GM18858 (cell line): ENCODE data around the gene ANKS1B.
"Not testable (repeated sequence)": the region's sequence is repeated elsewhere in the genome, so short reads cannot be mapped to it uniquely, and the experiment has no call there.

Experiments used
- ATAC-seq: cut with Tn5 transposase; IDR thresholded peaks from one replicate; pipeline ENCODE4 v1.9.1; 2021; ENCODE audit not compliant: unreplicated experiment

Gene ANKS1B

DNA sequence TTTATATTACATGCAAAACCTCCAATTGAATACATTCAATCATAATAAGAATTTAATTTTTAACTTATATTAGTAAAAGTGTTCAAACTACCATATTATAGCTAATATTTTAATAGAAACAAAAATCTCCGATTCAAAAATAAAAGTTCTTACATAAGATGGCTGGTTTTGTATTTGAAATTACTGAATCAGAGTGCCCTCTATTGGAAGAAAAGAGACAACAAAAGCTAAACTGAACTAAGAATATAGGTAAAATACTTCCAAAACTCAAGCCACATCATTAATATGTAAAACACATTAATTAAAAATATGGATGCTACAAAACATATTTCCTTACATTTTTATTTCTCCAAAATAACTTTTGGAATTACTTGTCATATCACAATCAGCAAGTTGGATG, 216.9 kb downstream of the ANKS1B start:
- ATAC-seq = no peak

DNA sequence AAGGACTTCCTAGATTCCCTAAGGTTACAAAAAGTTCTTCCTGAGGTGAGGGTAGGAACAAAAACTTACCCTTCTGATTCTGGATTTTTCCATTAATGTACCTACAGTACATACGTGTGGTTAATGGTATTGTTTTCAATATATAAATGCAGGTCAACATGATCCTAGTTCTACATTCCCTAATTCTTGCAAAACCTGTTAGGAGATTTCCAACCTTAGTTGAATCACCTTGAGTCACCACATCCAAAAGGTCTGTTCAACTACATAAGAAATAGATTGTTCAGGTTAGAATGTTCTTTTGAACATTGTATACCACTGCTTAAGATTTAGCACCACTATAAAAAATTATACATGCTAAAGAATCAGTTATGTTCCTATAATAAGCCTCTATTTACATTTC, 218.3 kb downstream of the ANKS1B start:
- ATAC-seq = no peak

DNA sequence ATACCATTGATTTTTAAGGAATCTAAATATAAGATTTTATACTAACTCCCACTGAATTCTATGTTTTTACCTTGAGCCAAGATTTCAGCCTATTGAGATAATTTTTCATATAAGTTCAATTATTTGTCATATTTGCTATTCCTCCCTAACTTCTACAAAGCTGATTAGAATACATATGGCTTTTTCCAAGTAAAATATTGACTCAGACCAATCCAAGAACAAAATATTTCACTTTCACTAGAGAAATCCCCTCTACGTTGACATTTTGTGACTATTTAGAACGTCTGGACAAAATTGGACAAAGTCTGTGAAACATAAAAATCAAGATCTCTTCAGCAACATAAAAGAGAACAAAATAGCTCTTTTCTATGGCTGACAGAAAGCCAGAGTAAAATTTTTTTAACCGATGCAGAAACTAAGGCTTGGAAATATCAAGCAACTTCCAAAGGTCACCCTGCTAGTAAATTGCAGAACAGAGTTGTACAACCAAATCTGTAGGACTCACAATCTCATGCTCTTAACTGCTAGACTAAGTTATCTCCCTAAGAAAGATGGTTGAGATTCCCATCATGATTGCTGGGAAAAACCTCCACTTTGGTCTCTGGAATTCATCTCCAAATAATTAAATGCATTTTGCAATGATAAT, 219.1 kb downstream of the ANKS1B start:
- no peak for ATAC-seq

DNA sequence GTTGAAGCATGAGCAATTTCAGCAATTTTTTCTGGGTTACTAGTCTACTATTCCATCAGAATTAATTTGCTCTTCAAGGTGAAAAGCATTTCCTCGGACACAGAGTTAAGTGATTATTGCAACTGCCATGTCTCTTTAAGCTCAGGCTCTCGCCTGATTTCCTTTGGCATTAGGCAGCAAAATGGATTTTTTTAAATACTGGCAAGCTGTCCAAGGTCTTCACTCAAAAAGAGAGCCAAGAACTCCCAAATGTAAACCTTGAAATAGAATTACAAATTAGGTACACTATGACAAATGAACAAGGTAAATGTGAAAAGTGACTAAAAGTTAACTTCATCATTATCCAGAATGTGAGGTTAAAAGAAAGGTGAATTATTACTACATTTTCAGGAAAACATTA, 225.3 kb downstream of the ANKS1B start:
- no peak for ATAC-seq

DNA sequence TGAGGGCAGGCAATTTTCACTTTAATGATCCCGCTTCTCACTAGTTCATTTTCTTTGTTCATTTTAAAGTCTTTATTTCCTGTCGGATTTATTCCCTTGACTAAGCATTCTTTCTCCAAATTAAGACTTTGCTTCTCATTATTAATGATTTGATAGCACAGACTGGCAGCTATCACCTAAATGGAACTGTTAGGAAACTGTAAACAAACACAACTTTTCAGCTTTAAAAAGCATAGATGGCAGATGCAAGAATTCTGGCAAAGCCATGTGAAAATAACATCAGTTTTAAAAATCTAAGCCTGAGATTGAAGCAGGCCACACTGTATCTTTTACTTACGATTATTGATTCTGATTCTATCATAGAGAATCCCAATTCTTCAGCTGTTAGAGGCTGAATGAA, 225.7 kb downstream of the ANKS1B start:
- no peak for ATAC-seq

DNA sequence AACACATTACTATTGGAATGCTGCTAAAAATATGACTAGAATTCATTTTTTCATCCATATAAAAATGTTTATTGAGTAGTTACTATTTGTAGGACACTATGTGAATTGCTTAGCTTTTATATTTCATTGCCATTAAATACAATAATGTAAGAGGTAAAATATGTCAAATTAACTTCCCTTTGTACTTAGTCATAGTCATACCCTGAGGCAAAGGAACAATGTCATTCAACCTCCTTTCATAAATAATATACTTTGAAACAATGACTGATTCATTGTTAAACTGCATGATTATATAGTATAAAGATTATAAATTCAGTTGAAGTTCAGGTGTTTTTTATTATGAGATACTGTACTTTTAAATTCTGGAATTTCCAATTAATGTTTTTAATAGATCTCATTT, 232.0 kb downstream of the ANKS1B start:
- no peak for ATAC-seq

DNA sequence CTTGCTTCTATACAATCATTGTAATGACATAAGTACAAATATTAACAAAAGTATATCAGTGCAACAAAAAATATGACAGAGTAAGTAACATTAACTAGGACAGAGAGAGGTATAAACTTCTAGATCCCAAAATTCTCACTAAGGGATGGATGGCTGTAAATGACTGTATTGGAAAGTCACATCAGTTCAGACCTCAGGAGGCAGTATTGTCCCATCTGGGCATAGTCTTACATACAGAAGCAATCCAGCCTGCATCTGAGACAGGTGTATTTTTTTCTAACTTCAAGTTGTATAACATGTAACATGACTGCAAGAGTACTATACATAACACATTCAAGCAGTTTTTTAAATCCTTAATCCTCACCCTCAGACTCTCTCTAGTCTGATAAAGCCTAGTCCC, 238.2 kb downstream of the ANKS1B start:
- ATAC-seq = no peak

DNA sequence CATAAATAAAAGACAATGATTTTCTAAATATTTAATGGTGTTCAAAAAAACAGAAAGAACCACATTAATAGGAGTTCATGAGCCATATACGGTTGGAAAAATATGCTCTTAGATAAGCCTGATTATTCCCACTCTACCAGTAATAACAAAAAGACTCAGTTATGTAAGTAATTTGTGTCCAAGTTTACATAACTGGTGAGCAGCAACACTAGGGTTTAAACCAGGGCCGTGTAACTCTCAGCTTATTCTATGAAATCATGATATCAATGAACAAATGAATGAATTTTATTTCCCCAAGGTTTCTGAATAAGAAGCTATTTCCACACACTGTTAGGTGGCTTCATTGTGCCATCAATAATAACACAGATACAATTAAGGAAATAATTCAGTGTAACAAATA, 238.8 kb downstream of the ANKS1B start:
- no peak for ATAC-seq

DNA sequence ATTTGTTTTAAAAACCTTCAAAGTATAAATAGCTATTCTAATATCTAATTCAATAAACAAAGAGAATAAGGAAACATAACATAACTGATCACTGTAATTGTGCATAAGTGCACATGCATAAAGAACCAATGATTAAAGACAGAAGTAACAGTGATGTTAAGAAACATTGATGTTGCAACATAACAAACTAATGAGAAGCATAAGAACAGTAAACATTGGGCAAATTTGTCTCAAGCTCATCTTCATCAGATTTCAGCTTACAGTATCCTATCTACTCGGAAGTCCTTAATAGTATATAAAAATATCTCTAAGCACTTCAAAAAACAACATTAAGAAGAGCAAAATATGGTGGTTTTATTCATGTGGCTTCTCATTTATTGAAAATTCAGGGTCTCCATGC, 239.6 kb downstream of the ANKS1B start:
- no peak for ATAC-seq

DNA sequence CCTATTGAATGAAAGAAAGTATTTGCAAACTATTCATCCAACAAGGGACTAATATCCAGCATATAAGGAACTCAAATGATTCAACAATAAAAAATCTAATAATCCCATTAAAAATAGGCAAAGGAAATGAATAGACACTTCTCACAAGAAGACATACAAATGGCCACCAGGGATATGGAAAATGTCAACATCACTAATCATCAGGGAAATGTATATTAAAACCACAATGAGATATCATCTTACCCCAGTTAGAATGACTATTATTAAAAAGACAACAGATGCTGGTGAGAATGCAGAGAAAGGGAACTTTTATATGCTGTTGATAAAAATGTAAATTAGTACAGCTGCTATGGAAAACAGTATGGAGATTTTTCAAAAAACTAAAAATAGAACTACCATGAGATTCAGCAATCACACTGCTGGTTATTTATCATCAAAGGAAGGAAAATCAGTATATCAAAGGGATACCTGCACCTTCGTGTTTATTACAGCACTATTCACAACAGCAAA, 247.9 kb downstream of the ANKS1B start:
- ATAC-seq = no peak

DNA sequence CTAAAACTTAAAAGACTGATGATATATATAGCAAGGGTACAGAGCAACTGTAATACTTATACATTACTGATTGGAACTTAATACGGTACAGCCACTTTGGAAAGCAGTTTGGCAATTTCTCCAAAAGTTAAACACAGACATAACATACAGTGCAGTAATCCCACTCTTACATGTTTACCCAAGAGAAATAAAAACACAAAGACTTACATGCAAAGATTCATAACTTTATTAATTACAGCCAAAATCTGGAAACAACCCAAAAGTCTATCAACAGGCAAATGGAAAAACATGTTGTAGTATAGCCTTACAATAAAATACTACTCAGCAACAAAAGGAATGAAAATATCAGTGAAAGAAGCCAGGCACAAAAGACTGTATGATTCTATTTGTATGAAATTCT, 252.6 kb downstream of the ANKS1B start:
- no peak for ATAC-seq

DNA sequence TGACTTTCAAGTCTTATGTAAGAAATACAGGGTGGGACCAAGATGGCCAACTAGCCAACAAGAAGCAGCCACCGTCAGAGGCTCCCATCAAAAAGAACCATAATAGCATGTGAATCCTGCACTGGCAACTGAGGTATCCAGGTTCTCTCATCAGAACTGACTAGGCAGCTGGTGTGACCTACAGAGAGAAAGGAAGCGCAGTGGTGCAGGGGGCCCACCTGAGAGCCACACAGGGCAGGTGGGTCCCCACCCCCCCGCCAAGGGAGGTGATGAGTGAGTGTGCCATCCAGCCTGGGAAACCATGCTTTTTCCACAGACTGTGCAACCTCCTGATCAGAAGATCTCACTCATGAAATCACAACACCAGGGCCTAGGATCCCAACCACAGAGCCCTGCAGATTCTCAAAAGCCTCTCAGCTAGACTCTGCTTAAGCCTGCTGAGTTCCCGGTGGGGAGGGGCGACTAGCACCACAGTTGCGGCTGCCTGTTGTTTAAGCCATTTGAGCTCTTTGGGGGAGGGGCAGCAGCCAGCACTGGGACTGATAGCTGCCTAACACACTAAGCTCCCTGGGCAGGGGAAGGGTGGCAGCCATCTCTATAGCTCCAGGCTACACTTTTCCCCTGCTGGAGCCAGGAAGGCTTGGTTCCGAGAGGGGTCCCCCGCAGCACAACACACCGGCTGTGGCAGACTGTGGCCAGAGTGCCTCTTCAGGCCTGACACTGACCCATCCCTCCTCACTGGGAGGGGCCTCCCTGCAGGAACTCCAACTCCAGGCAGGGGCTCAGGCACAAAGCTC, 261.8 kb downstream of the ANKS1B start:
- no peak for ATAC-seq

DNA sequence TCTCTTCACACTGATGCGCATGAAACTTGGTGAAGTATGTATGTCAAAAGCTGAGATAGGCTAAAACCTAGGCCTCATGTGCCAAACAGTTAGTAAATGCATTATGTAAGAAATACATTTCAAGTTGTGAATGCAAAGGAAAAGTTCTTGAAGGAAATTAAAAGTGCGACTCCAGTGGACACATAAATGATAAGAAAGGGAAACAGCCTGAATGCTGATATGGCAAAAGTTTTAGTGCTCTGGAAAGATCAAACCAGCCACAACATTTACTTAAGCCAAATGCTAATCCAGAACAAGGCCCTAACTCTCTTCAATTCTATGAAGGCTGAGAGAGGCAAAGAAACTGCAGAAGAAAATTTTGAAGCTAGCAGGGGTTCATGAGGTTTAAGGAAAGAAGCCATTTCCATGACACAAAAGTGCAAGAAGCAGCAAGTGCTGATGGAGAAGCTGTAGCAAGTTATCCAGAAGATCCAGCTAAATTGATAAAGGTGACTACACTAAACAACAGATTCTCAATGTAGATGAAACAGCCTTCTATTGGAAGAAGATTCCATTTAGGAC, 262.9 kb downstream of the ANKS1B start:
- ATAC-seq = no peak

DNA sequence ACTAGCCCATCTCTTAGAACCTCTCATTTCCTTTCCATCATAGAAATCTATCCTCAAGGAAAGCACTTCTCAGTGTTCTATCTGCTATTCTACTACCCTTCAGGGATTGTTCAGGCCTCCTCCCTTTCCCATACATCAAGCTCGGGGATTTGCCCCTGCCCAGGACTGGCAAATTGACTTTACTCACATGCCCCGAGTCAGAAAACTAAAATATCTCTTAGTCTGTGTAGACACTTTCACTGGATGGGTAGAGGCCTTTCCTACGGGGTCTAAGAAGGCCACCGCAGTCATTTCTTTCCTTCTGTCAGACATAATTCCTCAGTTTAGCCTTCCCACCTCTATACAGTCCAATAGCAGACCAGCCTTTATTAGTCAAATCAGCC, 264.7 kb downstream of the ANKS1B start:
- ATAC-seq = not testable (repeated sequence)

DNA sequence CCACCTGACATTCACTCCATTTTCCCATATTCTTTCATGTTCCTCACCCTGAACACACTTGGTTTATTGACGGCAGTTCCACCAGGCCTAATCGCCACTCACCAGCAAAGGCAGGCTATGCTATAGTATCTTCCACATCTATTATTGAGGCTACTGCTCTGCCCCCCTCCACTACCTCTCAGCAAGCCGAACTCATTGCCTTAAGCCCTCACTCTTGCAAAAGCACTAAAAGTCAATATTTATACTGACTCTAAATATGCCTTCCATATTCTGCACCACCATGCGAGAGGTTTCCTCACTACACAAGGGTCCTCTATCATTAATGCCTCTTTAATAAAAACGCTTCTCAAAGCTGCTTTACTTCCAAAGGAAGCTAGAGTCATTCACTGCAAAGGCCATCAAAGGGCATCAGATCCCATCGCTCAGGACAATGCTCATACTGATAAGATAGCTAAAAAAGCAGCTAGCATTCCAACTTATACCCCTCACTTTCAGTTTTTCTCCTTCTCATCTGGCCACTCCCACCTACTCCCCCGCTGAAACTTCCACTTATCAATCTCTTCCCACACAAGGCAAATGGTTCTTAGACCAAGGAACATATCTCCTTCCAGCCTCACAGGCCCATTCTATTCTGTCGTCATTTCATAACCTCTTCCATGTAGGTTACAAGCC, 265.2 kb downstream of the ANKS1B start:
- not testable (repeated sequence) for ATAC-seq

DNA sequence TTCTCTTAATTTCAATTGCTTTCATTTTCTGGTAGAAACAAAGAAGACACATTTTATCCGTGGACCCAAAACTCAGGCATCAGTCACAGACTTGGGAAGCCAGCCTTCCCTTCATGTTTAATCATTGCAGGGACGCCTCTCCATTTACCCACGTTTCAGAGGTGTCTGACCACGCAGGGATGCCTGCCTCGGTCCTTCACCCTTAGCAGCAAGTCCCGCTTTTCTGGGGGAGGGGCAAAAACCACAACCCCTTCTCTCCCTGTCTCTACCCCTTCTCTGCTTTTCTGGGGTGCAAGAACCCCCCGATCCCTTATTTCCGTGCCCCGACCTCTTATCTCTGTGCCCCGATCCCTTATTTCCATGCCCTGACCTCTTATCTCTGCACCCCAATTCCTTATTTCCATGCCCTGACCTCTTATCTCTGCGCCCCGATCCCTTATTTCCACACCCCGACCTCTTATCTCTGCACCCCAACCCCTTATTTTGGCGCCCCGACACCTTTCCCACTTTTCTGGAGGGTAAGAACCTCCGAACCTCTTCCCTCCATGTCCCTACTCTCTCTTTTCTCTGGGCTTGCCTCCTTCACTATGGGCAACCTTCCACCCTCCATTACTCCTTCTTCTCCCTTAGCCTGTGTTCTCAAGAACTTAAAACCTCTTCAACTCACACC, 268.8 kb downstream of the ANKS1B start:
- not testable (repeated sequence) for ATAC-seq

DNA sequence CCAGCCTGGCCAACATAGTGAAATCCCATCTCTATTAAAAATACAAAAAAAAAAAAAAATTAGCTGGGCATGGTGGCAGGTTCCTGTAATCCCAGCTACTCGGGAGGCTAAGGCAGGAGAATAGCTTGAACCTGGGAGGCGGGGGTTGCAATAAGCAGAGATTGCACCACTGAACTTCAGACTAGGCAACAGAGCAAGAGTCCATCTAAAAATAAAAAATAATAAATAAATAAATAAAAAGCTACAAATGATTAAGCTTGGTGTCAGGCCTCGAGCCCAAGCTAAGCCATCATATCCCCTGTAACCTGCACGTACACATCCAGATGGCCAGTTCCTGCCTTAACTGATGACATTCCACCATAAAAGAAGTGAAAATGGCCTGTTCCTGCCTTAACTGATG, 269.8 kb downstream of the ANKS1B start:
- not testable (repeated sequence) for ATAC-seq

DNA sequence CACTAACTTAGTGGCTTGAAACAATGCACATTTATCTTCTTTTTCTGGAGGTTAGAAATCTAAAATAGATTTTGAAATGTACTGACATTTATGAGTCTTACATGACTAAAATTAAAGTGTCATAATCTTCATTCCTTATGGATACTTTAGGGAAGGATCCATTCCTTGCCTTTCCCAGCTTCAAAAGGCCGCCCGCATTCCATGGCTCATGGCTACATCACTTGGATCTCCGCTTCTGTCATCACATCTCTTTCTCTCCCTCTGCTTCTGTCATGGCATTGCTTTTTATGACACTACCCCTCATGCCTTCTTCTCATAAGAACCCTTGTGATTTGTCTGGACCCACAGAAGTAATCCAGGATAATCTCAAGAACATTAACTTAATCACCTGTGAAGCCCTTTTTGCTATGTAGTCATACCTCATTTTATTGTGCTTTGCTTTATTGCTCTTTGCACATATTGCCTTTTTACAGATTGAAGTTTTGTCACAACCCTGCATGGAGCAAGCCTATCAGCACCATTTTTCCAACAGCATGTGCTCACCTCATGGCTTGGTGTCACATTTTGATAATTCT, 270.7 kb downstream of the ANKS1B start:
- no peak for ATAC-seq

DNA sequence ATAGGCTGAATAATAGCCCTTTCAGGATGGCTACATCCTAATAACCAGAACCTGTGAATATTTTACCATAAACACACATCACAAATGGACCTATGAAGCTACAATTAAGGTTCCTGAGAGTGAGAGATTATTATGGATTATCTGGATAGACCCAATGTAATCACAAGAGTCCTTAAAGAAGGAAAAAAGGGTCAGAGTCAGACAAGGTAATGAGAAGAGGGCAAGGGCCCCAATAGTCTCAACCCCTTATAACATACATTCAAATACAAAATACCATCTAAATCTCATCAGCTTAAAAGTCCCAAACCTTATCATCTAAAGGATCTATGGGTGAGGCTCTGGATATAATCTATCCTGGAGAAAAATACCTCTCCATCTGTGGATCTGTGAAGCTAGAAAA, 272.5 kb downstream of the ANKS1B start:
- no peak for ATAC-seq

DNA sequence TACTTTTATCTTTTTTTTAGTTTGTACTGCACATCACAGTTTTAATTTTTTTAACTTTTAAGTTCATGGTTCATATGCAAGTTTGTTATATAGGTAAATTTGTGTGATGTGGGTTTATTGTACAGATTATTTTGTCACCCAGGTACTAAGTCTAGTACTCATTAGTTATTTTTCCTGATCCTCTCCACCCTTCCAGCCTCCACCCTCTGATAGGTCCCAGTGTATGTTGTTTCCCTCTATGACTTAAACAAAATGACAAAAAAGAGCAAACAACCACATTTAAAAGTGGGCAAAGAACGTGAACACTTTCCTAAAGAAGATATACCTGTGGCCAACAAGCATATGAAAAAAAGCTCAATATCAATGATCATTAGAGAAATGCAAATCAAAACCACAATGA, 273.5 kb downstream of the ANKS1B start:
- no peak for ATAC-seq

DNA sequence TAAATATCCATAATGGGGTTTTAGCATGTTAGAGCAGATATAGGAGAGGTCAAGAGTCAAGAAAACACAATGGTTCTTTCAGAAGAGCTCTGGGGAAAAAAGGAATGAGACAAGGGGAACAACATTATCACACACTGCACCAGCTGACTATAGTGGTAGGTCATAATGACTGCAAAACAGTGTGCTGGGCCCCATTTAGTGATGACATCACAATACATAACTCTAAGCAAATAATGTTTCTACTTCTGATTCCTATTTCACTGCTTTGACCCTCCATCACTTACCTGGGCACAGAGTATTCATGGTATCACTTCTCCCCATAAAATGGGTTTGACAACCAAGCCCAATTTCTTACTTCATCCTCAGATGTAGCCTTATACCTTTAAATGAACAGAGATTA, 275.1 kb downstream of the ANKS1B start:
- ATAC-seq = no peak
